ENCODE measurements around the gene CACHD1.

DNA sequence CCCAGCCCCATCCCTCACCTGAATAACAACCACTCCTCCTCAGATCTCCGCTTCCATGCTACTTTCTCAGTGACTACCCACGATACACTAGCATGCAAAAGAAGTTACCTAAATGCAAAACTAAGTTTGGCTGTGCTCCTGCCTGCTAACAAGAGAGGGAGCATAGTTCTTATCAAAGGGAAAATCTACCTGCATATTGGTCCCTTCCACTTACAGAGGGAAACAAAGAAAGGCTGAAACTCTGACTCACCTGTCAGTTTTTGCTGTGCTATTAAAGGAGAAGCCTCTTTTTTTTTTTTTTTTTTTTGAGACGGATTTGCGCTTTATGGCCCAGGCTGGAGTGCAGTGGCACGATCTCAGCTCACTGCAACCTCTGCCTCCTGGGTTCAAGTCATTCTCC is 231.1 kb downstream of the CACHD1 start:
- TF ChIP-seq, protein P1, sequence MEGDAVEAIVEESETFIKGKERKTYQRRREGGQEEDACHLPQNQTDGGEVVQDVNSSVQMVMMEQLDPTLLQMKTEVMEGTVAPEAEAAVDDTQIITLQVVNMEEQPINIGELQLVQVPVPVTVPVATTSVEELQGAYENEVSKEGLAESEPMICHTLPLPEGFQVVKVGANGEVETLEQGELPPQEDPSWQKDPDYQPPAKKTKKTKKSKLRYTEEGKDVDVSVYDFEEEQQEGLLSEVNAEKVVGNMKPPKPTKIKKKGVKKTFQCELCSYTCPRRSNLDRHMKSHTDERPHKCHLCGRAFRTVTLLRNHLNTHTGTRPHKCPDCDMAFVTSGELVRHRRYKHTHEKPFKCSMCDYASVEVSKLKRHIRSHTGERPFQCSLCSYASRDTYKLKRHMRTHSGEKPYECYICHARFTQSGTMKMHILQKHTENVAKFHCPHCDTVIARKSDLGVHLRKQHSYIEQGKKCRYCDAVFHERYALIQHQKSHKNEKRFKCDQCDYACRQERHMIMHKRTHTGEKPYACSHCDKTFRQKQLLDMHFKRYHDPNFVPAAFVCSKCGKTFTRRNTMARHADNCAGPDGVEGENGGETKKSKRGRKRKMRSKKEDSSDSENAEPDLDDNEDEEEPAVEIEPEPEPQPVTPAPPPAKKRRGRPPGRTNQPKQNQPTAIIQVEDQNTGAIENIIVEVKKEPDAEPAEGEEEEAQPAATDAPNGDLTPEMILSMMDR (IDR thresholded peaks at IDR 0.05) = no peak
- no peak for TF ChIP-seq POLR2A (IDR thresholded peaks at IDR 0.05)
- no peak for TF ChIP-seq POLR2AphosphoS5 (IDR thresholded peaks at IDR 0.05)

Data from prostate gland (tissue), 2 donors.